ENCODE results near the gene TNNT2.
A peak's percentile ranks its signal among the peaks of the same experiment; 100 is the strongest.

Gene TNNT2

DNA sequence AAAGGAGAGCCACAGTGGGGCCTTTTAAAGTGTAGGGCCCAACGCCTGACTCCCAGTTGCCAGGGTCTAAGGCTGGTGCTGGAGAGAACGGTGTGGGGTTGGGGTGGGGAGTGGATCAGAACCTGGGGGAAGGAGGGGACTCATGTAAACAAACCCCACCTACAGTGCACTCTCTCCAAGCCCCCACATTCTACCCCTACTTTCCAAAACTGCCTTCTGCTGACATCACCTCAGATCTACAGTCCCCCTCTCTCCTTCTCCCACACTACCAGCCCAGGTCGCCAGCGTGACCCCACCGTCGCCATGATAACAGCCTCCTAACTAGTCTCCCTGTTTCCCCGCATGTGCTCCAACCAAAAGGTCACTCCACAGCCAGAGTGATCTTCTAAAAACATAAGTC is 26.6 kb downstream of the TNNT2 start:
- Histone ChIP-seq H3K9me3 (no peaks in the 10 kb centered on the region), H3K4me3 (ENCODE audit: low read depth, low read length) (no peak overlapping the region), H3K36me3 (no peaks in the 10 kb centered on the region), H3K27me3 (no peaks in the 10 kb centered on the region), H3K4me1 (no peaks in the 10 kb centered on the region)
- DNase-seq, result no peak
- TF ChIP-seq, protein P1, sequence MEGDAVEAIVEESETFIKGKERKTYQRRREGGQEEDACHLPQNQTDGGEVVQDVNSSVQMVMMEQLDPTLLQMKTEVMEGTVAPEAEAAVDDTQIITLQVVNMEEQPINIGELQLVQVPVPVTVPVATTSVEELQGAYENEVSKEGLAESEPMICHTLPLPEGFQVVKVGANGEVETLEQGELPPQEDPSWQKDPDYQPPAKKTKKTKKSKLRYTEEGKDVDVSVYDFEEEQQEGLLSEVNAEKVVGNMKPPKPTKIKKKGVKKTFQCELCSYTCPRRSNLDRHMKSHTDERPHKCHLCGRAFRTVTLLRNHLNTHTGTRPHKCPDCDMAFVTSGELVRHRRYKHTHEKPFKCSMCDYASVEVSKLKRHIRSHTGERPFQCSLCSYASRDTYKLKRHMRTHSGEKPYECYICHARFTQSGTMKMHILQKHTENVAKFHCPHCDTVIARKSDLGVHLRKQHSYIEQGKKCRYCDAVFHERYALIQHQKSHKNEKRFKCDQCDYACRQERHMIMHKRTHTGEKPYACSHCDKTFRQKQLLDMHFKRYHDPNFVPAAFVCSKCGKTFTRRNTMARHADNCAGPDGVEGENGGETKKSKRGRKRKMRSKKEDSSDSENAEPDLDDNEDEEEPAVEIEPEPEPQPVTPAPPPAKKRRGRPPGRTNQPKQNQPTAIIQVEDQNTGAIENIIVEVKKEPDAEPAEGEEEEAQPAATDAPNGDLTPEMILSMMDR (IDR thresholded peaks at IDR 0.05; ENCODE audit: low read depth, low read length), result no peak

- Histone ChIP-seq H3K27me3 (no peaks in the 10 kb centered on the region), H3K4me1 (no peaks in the 10 kb centered on the region), H3K4me3 (ENCODE audit: low read depth, low read length) (no peak overlapping the region), H3K36me3 (no peaks in the 10 kb centered on the region), H3K9me3 (no peaks in the 10 kb centered on the region)
- DNase-seq, result no peak
- TF ChIP-seq, protein P1 (IDR thresholded peaks at IDR 0.05; ENCODE audit: low read depth, low read length), result no peak
Observed at GRCh38 chr1:201350361-201350725, 27.1 kb downstream of the TNNT2 start.

- no peaks in the 10 kb centered on the region for H3K9me3 ChIP-seq
- no peaks in the 10 kb centered on the region for H3K4me1 ChIP-seq
- no peak for DNase-seq
- H3K36me3 ChIP-seq, result no peaks in the 10 kb centered on the region
- TF ChIP-seq, protein P1 (IDR thresholded peaks at IDR 0.05; ENCODE audit: low read depth, low read length), result no peak
- no peaks in the 10 kb centered on the region for H3K27me3 ChIP-seq
- H3K4me3 ChIP-seq (ENCODE audit: low read depth, low read length), result no peak overlapping the region
Observed at GRCh38 chr1:201349092-201349491, 28.4 kb downstream of the TNNT2 start.

- peak; percentile 61 for DNase-seq
- TF ChIP-seq, protein P1 (IDR thresholded peaks at IDR 0.05; ENCODE audit: low read depth, low read length), result peak; percentile 79
Observed at GRCh38 chr1:201348211-201348566, 29.3 kb downstream of the TNNT2 start.

GRCh38 chr1:201347498-201348210 is 29.8 kb downstream of the TNNT2 start:
- no peaks in the 10 kb centered on the region for H3K27me3 ChIP-seq
- no peak for DNase-seq
- H3K4me3 ChIP-seq (ENCODE audit: low read depth, low read length), result no peak overlapping the region
- TF ChIP-seq, protein P1 (IDR thresholded peaks at IDR 0.05; ENCODE audit: low read depth, low read length), result no peak
- H3K4me1 ChIP-seq, result no peaks in the 10 kb centered on the region
- H3K36me3 ChIP-seq, result no peaks in the 10 kb centered on the region
- H3K9me3 ChIP-seq, result no peaks in the 10 kb centered on the region

More at GRCh38 chr1:201348211-201348566, 29.3 kb downstream of the TNNT2 start:
- Histone ChIP-seq H3K4me3 (ENCODE audit: low read depth, low read length) (no peak overlapping the region), H3K36me3 (no peaks in the 10 kb centered on the region), H3K9me3 (no peaks in the 10 kb centered on the region), H3K27me3 (no peaks in the 10 kb centered on the region), H3K4me1 (no peaks in the 10 kb centered on the region)

DNA sequence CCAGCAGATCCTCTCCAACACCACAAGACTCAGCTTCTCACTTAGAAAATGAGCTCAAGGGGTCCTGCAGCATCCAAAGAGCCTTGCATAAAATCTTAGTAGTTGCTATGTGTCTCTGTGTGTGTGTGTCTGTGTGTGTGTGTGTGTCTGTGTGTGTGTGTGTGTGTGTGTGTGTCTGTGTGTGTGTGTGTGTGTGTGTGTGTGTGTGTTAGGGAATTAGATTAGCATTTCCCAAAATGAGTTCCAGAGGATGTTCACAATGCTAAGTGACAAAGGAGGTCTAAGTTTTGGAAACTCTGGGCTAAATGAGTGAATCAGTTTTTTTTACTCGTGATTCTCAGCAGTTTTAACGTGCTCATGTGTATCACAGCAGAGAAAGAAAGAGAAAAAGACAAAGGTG is 30.5 kb downstream of the TNNT2 start:
- TF ChIP-seq, protein P1 (IDR thresholded peaks at IDR 0.05; ENCODE audit: low read depth, low read length), result no peak
- DNase-seq, result no peak
- H3K27me3 ChIP-seq, result no peaks in the 10 kb centered on the region
- H3K4me1 ChIP-seq, result no peaks in the 10 kb centered on the region
- H3K36me3 ChIP-seq, result no peaks in the 10 kb centered on the region
- H3K9me3 ChIP-seq, result no peaks in the 10 kb centered on the region
- no peak overlapping the region for H3K4me3 ChIP-seq (ENCODE audit: low read depth, low read length)

All from BE2C (cell line).